Suprapubic skin (tissue), 4 donors: ENCODE data around the gene ERCC3. TPM values are rescaled to one million over a fixed set of nuclear protein-coding genes. Genes with fewer than 3 reads are reported as not detected.

Experiments used
- DNase-seq, 2 donors: peaks; one replicate each; pipeline ENCODE4 v3.0.0-alpha.2; 2019; ENCODE audit warnings: low spot score in 2 of 2
- H3K27ac ChIP-seq: fragments of 200-600 bp; sonication (generic); one replicate; pipeline ENCODE4 v1.5.1; 2019
- H3K27me3 ChIP-seq: fragments of 200-600 bp; sonication (generic); one replicate; pipeline ENCODE4 v1.5.1; 2019
- H3K36me3 ChIP-seq: fragments of 200-600 bp; sonication (generic); one replicate; pipeline ENCODE4 v1.5.1; 2019
- H3K4me1 ChIP-seq: fragments of 200-600 bp; sonication (generic); one replicate; pipeline ENCODE4 v1.5.1; 2019
- H3K4me3 ChIP-seq: fragments of 200-600 bp; sonication (generic); one replicate; pipeline ENCODE4 v1.5.1; 2019; ENCODE audit warnings: mild to moderate bottlenecking
- H3K9me3 ChIP-seq: fragments of 200-600 bp; sonication (generic); one replicate; pipeline ENCODE4 v1.5.1; 2019
- EP300 ChIP-seq: sonication (generic); formaldehyde crosslinking; IDR thresholded peaks from one replicate; pipeline ENCODE4 v1.6.1; 2017; ENCODE audit warnings: antibody characterized with exemption
- POLR2A ChIP-seq, 2 donors: fragments of 450-650 bp; IDR thresholded peaks; one replicate each; pipeline ENCODE4 v1.6.1; 2017; ENCODE audit warnings: antibody characterized with exemption in 2 of 2, mild to moderate bottlenecking in 2 of 2, moderate library complexity in 2 of 2
- POLR2AphosphoS5 ChIP-seq, 3 donors: sonication (generic); formaldehyde crosslinking; IDR thresholded peaks; one replicate each; pipeline ENCODE4 v1.6.1; 2017; ENCODE audit warnings: antibody characterized with exemption in 3 of 3
- WGBS: methylation state at CpG from one replicate; pipeline ENCODE4 v1.1.5; 2018; 5-methylcytosine and 5-hydroxymethylcytosine counted together
- total RNA-seq, 4 donors: library from RNA; depleted of rRNA; stranded (reverse); fragments of >200 nt; gene quantifications; one replicate each; pipeline ENCODE4 v1.1.0, GENCODE V29; 2016
- TF ChIP-seq, protein P1 (sequence below), 2 donors: fragments of 200-600 bp in 1 of 2; fragments of 450-650 bp in 1 of 2; sonication (generic) in 1 of 2; IDR thresholded peaks; one replicate each; pipeline ENCODE4 v1.5.1; 2016 to 2019; ENCODE audit warnings: antibody characterized with exemption in 2 of 2, mild to moderate bottlenecking in 1 of 2, moderate library complexity in 1 of 2

The ERCC3 gene
- total RNA-seq, 4 donors from 2014 or later = 35.5 to 103 (median 39.1) TPM

DNA sequence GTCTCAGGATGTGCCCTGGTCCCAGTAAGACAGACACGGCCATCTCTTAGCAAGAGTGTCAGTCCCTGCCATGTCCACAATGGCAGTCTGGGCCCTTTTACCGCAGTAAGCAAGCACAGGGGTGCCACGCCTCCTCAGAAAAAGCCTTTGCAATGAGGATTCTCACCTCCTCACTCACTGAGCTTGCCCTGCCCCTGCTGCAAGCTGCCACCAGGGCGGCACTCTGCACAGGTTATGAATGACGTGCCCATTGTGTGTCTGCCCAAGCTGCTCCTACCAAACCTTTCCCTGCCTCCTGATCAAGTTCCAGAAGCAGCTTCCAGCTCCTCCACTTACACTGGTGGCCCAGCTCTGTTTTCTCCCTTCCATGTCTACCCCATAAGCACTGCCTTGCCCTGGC, 23.3 kb downstream of the ERCC3 start:
- DNase-seq = no peak
- 93% methylated on average over 5 of the region's 5 CpGs for WGBS
- no peak overlapping the region for H3K27ac ChIP-seq
- H3K4me3 ChIP-seq = no peak overlapping the region
- H3K4me1 ChIP-seq = no peaks in the 10 kb centered on the region
- TF ChIP-seq EP300 (no peak), POLR2A (IDR thresholded peaks at IDR 0.05) (no peak), POLR2AphosphoS5 (IDR thresholded peaks at IDR 0.05) (no peak)
- TF ChIP-seq, protein P1, sequence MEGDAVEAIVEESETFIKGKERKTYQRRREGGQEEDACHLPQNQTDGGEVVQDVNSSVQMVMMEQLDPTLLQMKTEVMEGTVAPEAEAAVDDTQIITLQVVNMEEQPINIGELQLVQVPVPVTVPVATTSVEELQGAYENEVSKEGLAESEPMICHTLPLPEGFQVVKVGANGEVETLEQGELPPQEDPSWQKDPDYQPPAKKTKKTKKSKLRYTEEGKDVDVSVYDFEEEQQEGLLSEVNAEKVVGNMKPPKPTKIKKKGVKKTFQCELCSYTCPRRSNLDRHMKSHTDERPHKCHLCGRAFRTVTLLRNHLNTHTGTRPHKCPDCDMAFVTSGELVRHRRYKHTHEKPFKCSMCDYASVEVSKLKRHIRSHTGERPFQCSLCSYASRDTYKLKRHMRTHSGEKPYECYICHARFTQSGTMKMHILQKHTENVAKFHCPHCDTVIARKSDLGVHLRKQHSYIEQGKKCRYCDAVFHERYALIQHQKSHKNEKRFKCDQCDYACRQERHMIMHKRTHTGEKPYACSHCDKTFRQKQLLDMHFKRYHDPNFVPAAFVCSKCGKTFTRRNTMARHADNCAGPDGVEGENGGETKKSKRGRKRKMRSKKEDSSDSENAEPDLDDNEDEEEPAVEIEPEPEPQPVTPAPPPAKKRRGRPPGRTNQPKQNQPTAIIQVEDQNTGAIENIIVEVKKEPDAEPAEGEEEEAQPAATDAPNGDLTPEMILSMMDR (IDR thresholded peaks at IDR 0.05) = no peak
- no peaks in the 10 kb centered on the region for H3K9me3 ChIP-seq
- no peaks in the 10 kb centered on the region for H3K27me3 ChIP-seq
- H3K36me3 ChIP-seq = peaks cover 84% of the 10 kb centered on the region

- Histone ChIP-seq H3K9me3 (no peaks in the 10 kb centered on the region), H3K27ac (no peak overlapping the region), H3K4me1 (no peaks in the 10 kb centered on the region), H3K36me3 (peaks cover 56% of the 10 kb centered on the region), H3K4me3 (no peak overlapping the region), H3K27me3 (no peaks in the 10 kb centered on the region)
- no peak for TF ChIP-seq POLR2A (IDR thresholded peaks at IDR 0.05)
- no peak for TF ChIP-seq EP300
- TF ChIP-seq POLR2AphosphoS5 (IDR thresholded peaks at IDR 0.05) = no peak
- TF ChIP-seq, protein P1 (IDR thresholded peaks at IDR 0.05) = no peak
- no peak for DNase-seq
- WGBS = 80% methylated on average over 8 of the region's 8 CpGs
Observed at GRCh38 chr2:127261804-127262406, 32.0 kb downstream of the ERCC3 start.

DNA sequence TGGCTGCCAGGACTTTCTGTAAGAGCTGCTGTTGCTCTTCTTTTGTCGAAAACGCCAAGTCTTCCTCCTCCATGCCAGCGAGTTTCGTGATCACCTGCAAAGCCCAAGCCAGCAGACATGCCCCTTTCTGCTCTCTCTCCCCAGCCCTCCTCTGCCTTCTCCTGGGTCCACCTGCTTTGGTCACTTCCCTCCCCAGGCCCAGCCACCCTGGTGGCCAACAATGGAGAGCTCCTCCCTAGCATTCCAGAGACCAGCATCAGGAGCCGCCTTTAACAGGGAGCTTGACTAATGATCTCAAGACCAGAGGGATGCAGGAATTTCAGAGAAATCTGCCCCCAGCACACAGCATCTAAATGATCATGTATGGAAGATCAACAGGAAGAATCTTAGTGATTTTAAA, 34.6 kb downstream of the ERCC3 start:
- Histone ChIP-seq H3K9me3 (no peaks in the 10 kb centered on the region), H3K4me1 (no peaks in the 10 kb centered on the region), H3K27me3 (no peaks in the 10 kb centered on the region), H3K36me3 (peaks cover 62% of the 10 kb centered on the region), H3K4me3 (no peak overlapping the region), H3K27ac (no peak overlapping the region)
- TF ChIP-seq, protein P1 (IDR thresholded peaks at IDR 0.05) = no peak
- no peak for TF ChIP-seq POLR2A (IDR thresholded peaks at IDR 0.05)
- TF ChIP-seq POLR2AphosphoS5 (IDR thresholded peaks at IDR 0.05) = no peak
- TF ChIP-seq EP300 = no peak
- WGBS = 80% methylated on average over 5 of the region's 5 CpGs
- DNase-seq = no peak

DNA sequence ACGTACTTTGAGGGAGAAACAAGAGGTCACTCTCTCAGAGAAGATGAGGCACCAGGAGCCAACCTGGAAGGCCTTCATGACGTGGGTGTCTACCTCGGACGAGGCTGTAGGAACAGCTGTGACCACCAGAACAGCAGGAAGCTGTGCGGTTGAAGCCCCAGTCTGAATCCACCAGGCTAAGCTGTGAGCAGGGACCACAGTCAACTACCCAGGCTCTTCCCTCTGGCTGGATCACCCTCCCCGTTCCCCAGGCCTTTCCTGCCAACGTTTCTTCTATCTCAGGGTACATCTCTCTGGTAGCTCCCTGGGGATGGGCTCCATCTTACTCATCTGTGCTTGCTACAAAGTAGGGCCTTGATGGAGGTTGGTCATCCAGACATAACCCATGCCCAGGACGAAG, 37.1 kb downstream of the ERCC3 start:
- no peak for DNase-seq
- no peak for TF ChIP-seq POLR2AphosphoS5 (IDR thresholded peaks at IDR 0.05)
- TF ChIP-seq, protein P1 (IDR thresholded peaks at IDR 0.05) = no peak
- no peak for TF ChIP-seq EP300
- no peak for TF ChIP-seq POLR2A (IDR thresholded peaks at IDR 0.05)
- Histone ChIP-seq H3K36me3 (peaks cover 54% of the 10 kb centered on the region), H3K9me3 (no peaks in the 10 kb centered on the region), H3K4me1 (no peaks in the 10 kb centered on the region), H3K4me3 (no peak overlapping the region), H3K27ac (no peak overlapping the region), H3K27me3 (no peaks in the 10 kb centered on the region)
- WGBS = 64% methylated on average over 8 of the region's 8 CpGs

GRCh38 chr2:127256381-127256780, 37.6 kb downstream of the ERCC3 start:
- Histone ChIP-seq H3K4me1 (no peaks in the 10 kb centered on the region), H3K4me3 (no peak overlapping the region), H3K27me3 (no peaks in the 10 kb centered on the region), H3K27ac (no peak overlapping the region), H3K9me3 (no peaks in the 10 kb centered on the region), H3K36me3 (peaks cover 54% of the 10 kb centered on the region)
- TF ChIP-seq POLR2AphosphoS5 (IDR thresholded peaks at IDR 0.05) (no peak), EP300 (no peak), POLR2A (IDR thresholded peaks at IDR 0.05) (no peak)
- TF ChIP-seq, protein P1 (IDR thresholded peaks at IDR 0.05) = no peak
- DNase-seq = no peak
- 92% methylated on average over 3 of the region's 3 CpGs for WGBS
